Activated CD8-positive, alpha-beta memory T cell treated with anti-CD3 and anti-CD28 coated beads, Interleukin-2, amount 50 U/mL, for 24 hours (primary cell): ENCODE measurements around the gene NPHP4.

Experiments used
- DNase-seq: peaks from one replicate; pipeline ENCODE4 v3.0.0-alpha.2; 2020; ENCODE audit errors: extremely low read depth

The NPHP4 gene

DNA sequence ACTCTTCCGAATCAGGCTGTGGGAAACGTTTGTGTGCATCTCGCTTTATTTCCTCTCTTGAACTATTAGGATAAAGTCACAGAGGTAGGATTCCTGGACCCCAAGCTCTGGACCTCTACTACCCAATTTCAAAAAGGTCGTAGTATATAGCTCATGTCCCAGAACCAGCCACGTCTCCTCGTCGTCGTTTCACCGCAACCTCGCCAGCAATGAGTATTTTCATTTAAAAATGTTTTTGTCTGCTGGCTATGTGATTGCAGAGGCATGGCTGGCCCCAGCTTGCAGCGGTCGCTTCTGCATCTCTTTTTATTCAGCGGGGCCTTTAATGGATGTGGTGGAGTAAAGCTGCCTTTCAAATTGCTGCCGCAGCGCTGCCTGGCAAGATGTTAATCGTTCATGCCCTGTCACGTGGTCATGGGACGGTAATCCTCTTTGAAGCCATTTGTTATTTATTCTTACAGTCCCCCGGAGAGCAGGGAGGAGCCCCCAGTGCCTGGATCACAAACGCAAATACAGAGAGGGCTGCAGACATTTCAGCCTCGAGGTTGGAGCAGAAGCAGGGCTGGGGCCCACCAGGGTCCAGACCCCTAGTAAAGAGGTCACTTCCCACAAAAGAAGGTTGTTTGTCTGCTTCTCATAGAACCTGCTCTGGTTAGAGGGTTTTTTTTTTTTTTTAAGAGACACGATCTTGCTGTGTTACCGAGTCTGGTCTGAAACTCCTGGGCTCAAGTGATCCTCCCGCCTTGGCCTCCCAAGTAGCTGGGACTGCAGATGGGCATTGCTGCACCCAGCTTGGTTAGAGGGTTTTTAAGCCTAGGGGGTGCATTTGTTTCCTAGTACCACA is 11.6 kb upstream of the NPHP4 start:
- DNase-seq, result no peak

DNA sequence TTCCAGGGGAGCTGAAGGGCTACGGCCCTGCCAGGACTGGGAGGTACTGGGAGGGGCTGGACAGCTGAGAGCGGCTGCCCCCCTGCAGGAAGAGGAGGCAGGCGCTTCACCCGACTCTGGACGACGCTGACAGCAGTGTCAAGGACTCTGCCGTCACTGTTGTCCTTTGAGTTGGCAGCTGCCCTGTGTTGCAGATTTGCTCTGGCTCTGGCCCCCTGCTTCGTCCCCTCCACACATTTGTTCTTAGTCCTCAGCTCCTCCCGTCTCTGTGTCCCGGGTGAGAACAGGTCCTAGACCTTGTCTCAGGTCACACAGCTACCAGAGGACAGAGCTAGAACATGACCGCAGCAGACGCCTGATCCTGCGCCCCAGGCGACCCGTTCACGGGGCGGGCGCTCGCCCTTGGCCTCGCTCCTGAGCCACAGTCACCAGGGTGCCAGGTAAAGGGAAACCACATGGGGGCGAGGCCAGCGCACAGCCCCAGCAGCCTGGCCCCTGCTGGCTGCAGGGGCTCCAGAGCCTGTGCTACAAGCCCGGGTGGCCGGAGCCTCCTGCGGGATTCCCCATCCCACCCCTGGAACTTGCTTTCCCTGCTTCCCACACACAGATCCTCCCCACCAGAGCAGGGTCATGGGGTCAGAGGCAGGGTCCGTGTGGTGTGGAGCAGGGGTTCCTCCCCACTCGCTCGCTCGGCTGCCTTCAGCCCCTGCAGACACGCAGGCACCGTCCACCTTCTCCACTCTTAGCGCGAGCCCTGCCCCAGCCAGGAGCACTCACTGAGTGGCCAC is 10.7 kb upstream of the NPHP4 start:
- no peak for DNase-seq

DNA sequence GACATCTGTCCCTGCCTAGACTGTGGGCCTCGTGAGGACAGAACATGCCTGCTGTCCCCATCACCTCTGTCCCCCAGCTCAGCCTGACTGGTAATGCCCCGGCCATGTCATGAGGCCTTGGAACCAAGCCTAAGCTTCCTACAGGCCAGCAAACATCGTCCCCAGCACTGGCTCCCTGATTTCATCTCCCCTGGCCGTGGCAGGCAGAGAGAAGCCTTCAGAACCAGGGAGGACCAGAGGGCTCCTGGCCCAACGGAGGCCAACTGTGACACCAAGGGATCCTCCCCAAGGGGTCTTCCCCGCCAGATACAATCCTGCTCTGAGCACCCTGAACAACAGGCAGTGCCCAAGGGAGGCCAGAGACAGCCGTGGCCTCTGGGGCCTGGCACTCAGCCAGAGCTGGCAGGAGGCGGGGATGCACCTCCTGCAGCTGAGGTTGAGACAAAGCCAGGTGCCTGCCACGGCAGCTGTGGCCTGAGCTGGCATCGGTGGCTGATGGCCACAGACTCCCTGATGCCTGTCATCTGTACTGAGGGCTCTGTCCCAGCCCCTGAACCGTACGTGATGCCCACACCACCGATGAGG is 9.9 kb upstream of the NPHP4 start:
- no peak for DNase-seq

DNA sequence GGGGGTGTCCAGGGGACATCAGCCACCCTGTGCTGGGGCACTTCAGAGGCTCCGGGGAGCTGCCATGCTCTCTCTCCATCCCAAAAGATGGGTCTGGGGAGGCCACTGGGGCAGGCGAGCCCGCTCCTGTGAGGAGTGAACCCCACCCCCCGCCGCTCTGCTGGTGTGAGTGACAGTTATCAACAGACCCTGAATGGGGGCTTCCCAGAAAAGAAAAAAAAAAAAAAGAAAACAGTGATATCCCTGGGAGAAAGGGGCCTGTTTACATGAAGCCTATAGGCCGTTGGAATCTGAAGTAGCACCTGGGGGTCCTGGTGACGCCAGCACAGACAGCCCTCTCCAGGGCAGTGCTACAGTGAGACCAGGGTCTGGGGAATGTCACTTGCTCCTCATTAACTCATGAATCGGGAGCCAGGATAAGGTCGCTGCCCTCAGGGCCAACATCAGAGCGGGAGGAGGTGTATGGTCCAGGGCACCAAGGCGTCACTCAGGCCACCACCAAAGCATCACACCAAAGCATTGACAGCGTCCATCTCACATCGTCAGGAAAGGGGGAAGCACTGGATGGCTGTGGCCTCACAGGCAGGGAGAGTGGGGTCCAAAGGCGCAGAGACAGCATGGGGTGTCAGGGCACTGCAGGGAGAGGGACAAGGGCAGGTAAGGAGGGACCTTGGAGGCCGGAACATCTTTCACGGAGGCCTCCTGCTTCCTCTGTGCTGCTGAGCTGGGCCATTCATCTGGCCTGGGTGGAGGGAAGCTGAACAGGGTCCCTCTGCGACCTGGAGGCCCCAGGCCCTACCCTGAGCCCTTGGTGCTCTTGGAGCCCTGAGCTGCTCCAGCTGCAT is 8.4 kb upstream of the NPHP4 start:
- no peak for DNase-seq

DNA sequence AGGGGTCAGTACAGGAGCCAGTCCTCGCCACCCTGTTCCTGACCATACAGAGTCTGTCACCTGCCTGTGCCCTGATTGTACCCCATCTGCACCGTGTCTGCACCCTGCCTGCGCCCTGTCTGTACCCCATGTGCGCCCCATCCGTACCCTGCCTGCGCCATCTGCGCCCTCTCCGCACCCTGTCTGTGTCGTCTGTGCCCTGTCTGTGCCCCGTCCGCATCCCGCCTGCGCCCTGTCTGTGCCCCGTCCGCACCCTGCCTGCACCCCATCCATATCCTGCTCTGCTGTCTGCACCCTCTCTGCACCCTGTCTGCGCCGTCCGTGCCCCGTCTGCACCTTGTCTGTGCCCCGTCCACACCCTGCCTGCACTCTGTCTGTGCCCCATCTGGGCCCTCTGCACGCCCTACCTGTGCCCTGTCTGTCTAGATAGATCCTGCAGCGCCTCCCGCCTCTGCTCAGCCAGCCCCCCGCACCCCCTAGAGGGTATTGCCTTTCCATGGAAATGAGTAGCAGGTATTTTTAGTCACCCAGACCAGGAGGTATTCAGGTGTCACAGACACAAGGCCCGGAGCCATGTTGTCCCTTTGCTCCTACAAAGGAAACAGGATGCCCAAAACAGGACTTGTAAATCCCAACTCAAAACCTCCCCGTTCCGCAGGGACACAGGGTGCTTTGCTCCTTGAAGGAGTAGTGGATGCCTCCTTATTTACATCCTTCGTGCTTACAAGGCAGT is 7.7 kb upstream of the NPHP4 start:
- no peak for DNase-seq

DNA sequence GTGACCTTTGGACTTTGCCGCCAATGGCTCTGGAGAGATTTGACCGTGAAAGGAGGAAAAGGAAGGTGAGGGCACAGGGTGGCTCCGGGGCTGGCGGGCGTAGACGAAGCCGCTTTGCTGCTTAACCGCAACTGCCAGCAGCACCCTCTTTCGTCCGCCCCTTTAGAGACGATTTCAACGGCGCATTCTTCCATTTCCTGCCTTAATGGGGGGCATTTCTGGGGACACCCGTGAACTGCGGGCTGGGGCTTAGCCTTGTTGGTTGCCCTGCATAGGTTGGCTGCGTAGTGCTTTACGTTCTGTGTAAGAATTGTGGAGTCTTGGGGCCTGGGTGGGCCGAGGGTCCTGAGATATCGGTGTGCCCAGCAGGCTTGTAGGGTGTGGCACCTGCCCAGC is 6.7 kb upstream of the NPHP4 start:
- DNase-seq, result no peak

DNA sequence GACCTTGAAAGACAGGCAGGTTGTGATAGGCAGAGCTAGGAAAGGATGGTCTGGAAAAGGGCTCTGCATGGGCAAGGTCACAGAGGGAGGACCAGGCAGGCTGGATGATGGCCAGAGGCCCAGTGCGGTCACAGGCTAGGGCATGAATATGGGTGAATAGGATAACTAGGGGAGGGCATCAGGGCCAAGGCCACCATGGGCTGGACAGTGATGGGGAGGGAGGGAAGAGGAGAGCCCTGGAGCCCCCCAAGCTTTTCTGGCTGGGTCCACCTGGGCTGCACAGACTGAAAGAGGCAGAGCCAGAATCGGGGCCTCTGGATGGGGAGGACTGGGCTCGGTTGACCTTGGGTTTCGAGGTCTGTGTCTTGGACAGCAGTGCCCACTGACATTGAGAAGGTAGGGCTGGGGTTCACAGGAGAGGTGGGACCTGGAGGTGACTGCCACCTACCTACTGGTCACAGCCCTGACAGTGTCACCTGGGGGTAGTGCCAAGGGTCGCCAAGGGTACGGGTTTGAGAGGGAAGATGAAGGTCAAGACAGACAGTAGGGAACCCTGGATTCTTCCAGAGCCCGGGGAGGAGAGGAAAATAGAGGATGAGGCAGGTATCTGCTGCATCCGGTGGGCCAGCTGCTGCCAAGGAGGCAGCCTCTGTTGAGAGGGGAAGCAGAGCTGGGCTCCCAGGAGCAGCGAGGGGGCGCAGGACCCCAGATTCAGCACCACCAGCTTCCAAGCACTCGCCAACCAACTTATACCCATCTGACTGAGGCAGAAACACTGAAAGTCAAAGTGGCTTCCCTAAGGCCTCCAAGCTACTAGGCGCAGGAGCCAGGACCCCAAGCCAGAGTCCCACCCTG is 6.1 kb upstream of the NPHP4 start:
- DNase-seq, result no peak

DNA sequence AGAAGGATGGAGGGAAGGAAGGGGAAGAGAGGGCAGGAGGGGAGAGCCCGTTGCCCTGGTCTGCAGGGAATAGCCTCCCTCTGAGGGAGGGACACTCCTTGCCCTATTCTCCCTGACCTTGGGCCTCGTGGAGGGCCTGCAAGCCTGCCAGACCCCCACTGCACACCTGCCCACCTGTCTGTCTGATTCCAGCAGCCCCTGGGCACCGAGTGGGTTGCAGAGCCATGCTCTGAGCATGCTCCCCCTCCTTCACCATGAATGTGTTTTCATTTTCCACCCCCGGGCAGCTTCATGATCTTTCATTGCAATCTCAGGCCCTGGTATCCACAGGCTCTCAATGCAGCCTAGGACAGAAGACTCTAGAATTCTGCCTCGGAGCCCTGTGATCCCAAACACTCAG is 5.1 kb upstream of the NPHP4 start:
- no peak for DNase-seq

DNA sequence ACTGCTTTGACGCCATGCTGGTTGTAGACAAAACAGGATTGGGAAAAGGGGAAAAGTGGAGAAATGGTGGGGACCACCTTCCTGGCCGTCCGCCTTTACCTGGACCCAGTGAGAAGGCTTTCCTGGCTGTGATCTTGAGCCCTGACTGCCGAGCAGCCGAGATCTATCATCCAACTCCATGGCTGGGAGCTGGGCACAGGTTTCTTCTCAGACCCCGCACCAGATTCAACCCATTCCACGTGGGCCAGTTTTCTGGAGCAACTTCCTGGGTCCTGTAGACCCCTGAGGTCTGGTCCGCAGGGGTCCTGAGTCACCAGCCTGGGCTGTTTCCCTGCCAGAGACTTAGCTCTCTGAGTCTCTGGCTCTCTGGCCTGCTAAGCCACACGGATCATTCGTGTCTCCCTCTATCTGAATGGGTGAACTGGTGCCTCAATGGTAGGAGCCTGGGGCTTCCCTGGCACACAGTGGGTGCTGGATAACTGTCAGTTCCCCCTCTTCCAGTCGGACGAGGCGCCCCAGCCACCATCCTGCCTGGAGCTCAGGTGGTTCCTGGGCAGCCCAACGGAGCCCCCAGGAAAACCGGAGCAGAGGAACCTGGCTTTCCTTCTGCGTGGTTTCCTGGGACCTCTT is 4.5 kb upstream of the NPHP4 start:
- no peak for DNase-seq

DNA sequence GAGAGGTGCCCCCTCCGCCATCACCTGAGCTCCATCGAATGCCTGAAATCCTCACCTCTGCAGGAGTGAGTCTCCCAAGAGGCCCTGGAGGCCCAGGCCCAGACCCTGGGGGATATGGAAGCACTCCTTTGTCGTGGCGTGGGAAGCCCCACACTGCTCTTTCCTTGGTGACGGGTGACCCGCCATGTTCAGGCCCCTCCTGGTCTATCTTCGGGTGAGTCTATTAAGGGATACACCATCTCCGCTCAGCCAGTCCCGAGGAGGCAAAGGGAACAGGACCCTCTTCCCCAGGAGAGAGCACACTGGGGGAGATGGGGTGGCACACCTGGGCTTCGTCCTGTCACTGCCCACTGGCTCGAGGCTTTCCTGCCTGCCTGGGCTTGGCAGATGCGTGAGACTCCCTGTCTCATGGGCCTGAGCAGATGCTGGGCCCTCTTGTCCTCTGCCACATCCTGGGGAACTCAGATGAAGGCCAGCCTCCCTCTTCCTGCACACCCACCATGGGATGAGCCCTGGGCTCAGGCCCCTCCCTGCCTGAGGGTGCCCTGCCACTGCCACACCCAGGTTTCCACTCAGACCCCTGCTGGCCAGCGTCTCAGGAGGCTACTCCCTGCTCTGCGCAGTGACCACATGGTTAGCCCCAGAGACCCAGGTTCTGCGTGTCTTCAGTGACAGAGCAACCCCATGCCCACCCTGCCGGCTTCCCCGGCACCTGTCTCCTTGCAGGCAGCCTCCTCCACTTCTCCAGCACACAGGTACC is 3.8 kb upstream of the NPHP4 start:
- no peak for DNase-seq

DNA sequence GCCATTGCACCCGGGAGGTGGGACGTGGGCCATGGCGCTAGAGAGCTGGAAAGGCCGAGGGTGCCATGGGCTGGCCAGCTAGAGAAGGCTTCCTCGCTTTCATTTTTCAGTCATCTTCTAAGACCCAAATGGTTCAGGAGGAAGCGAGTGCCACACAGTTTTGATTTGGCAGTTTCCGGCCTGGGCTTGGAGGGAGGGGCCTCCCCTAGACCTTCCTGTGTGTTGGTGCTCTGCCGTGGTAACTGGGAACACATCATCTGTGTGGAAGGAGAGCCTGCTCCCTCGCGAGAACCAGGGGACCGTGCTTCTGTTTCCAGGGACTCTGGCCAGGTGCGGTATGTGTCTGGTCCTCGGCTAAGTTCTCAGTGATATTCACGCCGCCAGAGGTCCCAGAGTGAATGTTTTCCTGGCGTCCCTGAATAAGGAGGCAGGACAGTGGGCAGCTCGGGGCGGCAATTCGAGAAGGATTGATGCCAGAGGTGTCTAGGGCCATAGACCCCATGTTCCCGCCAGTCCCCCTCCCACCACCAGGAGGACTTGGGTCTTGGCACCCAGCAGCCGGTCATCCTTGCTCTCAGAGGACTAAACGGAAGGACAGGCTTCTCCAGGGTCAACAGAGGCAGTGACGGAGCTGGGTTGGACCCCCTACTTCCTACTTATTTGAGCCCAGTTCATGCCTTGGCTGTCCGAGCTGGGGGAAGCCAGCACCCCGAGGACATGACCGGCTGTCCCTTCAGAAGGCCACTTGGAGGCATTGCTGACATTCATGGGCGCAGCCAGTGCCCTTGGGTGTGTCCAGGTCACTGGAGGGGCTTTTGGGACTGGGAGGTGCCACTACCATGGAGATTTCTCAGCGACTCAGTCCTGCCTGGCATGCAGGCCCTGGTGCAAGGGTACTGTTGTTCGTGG is 2.7 kb upstream of the NPHP4 start:
- no peak for DNase-seq

DNA sequence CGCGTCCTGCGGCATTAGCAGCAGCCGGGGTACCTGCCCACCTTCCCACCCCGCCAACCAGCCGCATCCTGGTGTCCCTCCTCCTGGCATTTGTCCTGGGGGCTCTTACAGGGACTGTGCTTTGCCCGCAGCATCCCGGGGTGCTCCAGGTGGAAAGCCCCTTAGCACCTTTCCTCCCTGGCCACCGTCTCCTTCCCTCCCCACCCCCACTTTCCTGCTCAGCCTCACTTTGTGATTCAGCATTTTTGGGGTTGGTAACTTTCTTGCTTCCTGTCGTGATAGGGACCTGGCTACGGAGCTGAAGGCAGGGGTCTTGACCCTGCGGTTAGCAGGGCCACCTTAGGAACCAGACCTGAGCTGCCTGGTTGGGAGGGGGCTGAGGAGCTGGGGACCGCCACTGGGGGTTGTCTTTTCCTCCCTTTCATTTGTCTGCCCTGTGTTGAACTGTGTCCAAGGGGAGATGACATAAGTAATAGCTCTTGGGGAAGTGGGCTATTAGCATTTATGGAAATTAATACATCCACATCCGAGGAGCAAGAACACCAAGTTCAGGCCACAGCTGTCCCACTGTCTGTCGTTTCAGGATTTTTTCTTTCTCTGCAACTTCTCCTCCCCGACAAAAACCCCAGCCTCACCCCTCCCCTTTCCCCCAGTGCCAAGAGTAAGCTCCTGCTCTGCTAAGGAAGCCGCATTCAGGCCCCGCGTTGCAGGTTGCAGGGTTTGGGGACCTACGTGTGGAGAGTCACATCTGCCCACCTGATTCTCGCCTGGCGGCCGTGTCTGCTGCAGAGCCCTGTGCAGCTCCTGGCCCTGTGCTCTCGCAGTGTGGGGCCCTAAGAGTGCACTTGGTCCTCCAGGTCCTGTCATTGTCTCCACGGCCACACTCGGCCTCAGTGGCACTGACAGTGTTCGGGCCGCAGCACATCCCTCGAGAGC is 1.6 kb upstream of the NPHP4 start:
- DNase-seq, result no peak

DNA sequence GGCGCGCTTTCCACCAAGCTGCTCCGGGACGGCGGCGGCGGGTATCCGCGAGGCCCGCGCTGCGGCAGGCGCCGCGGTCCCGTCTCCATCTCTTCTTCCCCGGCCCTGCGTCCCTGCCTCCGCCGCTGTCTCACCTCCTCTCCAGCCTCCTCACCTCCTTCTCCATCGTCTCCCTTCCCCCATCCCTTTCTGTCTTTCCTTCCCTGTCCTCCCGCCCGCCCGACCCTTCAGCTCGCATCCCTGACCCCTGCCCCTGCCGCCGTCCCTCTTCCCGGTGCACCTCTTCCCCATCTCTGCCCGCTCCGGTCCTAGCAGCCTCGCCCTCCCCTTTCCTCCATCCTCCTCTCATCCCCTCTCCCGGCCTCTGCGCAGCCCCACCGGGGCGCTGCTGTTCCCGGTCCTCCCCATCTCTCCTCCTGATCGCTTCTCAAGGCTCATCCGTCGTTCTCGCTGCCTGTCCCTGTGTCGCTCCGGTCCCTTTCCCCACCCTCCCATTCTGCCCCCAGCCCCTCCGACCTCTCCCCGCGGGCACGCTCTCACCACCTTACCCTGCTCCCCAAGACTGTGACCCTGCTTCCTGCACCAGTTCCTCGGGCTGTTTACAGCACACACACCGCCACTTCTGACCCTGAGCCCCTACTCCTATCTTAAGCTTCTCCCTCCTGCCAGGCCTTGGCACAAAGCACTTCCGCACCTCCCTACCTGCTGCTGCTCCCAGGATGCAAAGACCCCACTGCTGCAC is 760 bp upstream of the NPHP4 start:
- DNase-seq, result no peak

DNA sequence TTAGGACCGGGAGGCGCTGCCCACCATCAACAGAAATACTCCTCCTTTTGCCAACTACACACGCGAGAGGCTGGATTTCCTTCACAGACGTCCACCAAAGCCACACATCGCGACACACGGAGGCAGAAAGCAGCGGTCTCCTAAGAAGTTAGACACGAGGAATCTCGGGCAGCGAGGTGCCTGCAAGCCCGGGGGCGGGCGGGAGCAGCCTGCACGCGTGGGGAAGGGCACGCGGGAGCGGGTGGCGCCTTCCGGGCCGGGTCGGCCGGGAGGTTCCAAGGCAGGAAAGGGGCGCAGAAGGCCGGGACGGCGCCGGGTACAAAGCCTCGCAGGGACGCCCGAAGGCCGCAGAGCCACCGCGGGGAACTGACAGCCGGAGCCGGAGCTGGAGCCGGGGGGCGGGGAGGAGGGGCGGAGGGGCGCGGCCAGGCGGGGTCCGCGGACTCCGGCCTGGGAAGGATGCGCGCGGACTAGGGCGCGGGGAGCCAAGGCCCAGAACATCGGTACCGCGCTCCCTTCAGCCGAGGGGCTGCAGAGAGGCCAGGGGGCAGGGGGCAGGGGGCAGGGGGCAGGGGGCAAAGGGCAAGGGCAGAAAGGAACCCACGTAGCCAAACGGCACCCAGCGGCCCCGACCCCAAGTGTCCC is 722 bp downstream of the NPHP4 start:
- DNase-seq, result no peak

DNA sequence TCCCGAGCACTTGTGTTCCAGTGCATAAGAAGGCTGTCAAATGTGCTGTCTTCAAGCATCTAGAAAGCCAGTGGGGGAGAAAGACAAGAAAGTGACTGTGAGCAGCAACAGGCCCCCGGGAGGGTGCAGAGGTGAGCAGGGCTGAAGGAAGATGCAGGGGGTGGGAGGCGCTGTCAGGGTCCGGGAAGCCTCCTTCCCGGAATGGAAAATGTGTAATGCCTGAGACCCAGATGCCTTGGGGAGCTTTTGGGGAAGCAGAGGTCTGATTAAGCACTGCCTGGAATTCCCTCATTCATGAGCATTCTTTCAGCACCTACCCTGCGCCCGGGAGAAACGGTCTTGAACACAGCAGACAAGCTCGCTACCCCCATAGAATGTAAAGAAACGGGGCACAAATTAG is 1.3 kb downstream of the NPHP4 start:
- DNase-seq, result no peak
